Ovary (tissue), 9 donors: Measurements from ENCODE around the gene CARMIL1. TPM values are rescaled to one million over a fixed set of nuclear protein-coding genes. Genes with fewer than 3 reads are reported as not detected.

Source experiments
- DNase-seq, 5 donors: peaks; one replicate each; pipeline ENCODE4 v3.0.0-alpha.2; 2019 to 2020
- H3K27ac ChIP-seq, 2 donors: fragments of 200-600 bp; one replicate each; pipeline versions ENCODE4 v1.5.1 to v1.8.0; 2019 to 2022
- H3K27me3 ChIP-seq: fragments of 200-600 bp; one replicate; pipeline ENCODE4 v1.8.0; 2022
- H3K36me3 ChIP-seq: fragments of 200-600 bp; sonication (generic); one replicate; pipeline ENCODE4 v1.5.1; 2019
- H3K4me1 ChIP-seq: one replicate; pipeline ENCODE4 v1.8.1; 2013; ENCODE audit warnings: mild to moderate bottlenecking, moderate library complexity; ENCODE audit not compliant: insufficient read depth
- H3K4me3 ChIP-seq: fragments of 200-600 bp; sonication (generic); one replicate; pipeline ENCODE4 v1.5.1; 2017
- H3K9me3 ChIP-seq, 2 donors: fragments of 200-600 bp in 1 of 2; sonication (generic) in 1 of 2; one replicate each; pipeline versions ENCODE4 v1.5.1 to v1.8.1; 2013 to 2019; ENCODE audit warnings: mild to moderate bottlenecking in 1 of 2, moderate library complexity in 1 of 2
- EP300 ChIP-seq: sonication (generic); formaldehyde crosslinking; IDR thresholded peaks from one replicate; pipeline ENCODE4 v1.6.1; 2017; ENCODE audit warnings: antibody characterized with exemption
- POLR2A ChIP-seq: fragments of 450-650 bp; IDR thresholded peaks from one replicate; pipeline ENCODE4 v1.6.1; 2017; ENCODE audit warnings: antibody characterized with exemption, mild to moderate bottlenecking, moderate library complexity
- WGBS, 3 donors: extraction: QIAGEN DNeasy Blood & Tissue Kit in 1 of 3; methylation state at CpG; one replicate each; pipeline versions ENCODE4 v1.1.5 to v1.1.7; 2013 to 2017; 5-methylcytosine and 5-hydroxymethylcytosine counted together
- intact Hi-C, 4 donors: fragments of 100-400 bp; cut with DNase I; formaldehyde crosslinking; loops; one replicate each; pipeline versions ENCODE4 v1.11.0 to v1.15.1; 2022 to 2023
- polyA plus RNA-seq, 2 donors: library from polyadenylated mRNA; stranded (reverse); fragments of 200-250 nt in 1 of 2; fragments of 350-450 nt in 1 of 2; fragmentation: Illumina TruSeq in 1 of 2; extraction: RNeasy Lipid Tissue Mini Kit (QIAGEN cat#74804) in 1 of 2; gene quantifications; one replicate each; pipeline ENCODE4 v1.2.3, GENCODE V29; 2013 to 2014
- total RNA-seq, 7 donors: library from RNA; depleted of rRNA in 2 of 7; stranded (reverse); fragments of >200 nt in 2 of 7; fragmentation: NEBNext Ultra II Directional in 3 of 7; extraction: Animal tissue kit (Norgen Biotek cat#: 25700) in 3 of 7; gene quantifications; one replicate each; pipeline versions ENCODE4 v1.1.0 to v1.2.4, GENCODE V29; 2016 to 2023
- TF ChIP-seq, protein P1 (sequence below), 3 donors: fragments of 450-650 bp in 2 of 3; fragments of 200-600 bp in 1 of 3; IDR thresholded peaks; one replicate each; pipeline versions ENCODE4 v1.5.1 to v1.8.0; 2016 to 2022; ENCODE audit warnings: antibody characterized with exemption in 3 of 3, mild to moderate bottlenecking in 1 of 3
- donor health status: DM: no; HTN: no; CAD: no; lungs with moderate emphysema.
- donor health status: DM: no; HTN: no; CAD: no.
- donor health status: Bipolar disorder and iron deficiency.
- donor health status: DM: yes; HTN: yes; CAD: no.
- donor health status: DM: no; HTN: no; CAD: no.
- donor health status: DM: yes; HTN: yes; CAD: no.

CARMIL1 gene
- total and polyA plus RNA-seq, 9 donors, result 6.4 to 25.6 (median 16.8) TPM

- Histone ChIP-seq H3K9me3 (no peaks in the 10 kb centered on the region), H3K27ac (no peak overlapping the region), H3K4me3 (no peak overlapping the region), H3K36me3 (no peaks in the 10 kb centered on the region), H3K4me1 (peaks cover 11% of the 10 kb centered on the region), H3K27me3 (no peaks in the 10 kb centered on the region)
- DNase-seq, result no peak
- TF ChIP-seq, protein P1, sequence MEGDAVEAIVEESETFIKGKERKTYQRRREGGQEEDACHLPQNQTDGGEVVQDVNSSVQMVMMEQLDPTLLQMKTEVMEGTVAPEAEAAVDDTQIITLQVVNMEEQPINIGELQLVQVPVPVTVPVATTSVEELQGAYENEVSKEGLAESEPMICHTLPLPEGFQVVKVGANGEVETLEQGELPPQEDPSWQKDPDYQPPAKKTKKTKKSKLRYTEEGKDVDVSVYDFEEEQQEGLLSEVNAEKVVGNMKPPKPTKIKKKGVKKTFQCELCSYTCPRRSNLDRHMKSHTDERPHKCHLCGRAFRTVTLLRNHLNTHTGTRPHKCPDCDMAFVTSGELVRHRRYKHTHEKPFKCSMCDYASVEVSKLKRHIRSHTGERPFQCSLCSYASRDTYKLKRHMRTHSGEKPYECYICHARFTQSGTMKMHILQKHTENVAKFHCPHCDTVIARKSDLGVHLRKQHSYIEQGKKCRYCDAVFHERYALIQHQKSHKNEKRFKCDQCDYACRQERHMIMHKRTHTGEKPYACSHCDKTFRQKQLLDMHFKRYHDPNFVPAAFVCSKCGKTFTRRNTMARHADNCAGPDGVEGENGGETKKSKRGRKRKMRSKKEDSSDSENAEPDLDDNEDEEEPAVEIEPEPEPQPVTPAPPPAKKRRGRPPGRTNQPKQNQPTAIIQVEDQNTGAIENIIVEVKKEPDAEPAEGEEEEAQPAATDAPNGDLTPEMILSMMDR (IDR thresholded peaks at IDR 0.05), result no peak
- TF ChIP-seq EP300, result no peak
- intact Hi-C loops, result no loop called here
- 95 to 97% (median 95%) methylated on average over 7 of the region's 7 CpGs for WGBS, 3 donors
These were observed 132.3 kb downstream of the CARMIL1 start for GRCh38 chr6:25411316-25411950.

DNA sequence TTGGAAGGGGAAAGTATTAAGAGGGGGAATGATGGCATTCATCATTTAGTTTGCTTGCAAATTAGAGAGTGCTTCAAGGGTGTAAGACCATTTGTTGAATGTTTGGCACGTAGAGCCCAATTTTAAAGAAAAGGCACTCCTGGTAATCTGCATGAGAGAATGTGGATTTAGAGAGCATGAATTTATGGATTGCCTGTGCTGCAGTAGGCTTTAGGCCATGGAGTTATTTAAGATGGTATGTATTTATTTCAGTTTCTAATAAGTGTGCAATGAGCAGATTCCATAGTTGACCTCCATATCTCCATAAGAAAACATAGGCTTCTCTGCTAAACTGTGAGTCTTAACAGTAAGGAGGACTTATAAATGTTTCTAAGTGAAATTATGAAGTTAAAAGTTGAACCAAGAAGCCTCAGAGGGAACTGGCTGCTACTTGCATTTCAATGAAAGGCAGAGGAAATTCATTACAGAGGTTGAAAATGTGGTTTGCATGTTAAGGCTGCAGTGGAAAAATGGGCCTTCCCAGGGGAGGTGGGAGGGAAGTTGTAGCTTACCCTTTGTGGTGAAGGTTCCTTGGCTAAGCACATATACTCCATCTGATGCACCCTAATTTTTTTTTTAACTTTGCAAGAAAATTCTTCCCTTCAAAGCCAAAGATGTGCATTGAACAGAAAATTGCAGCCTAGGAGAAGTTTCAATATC, 134.2 kb downstream of the CARMIL1 start:
- Histone ChIP-seq H3K9me3 (no peaks in the 10 kb centered on the region), H3K4me1 (peaks cover 16% of the 10 kb centered on the region), H3K4me3 (no peak overlapping the region), H3K27me3 (no peaks in the 10 kb centered on the region), H3K36me3 (no peaks in the 10 kb centered on the region), H3K27ac (no peak overlapping the region)
- TF ChIP-seq EP300 (no peak), POLR2A (no peak)
- TF ChIP-seq, protein P1 (IDR thresholded peaks at IDR 0.05), result no peak
- no peak for DNase-seq
- WGBS, 3 donors, result 53 to 61% (median 54%) methylated on average over 1 of the region's 1 CpG
- intact Hi-C loops, result no loop called here

- Histone ChIP-seq H3K9me3 (no peaks in the 10 kb centered on the region), H3K27ac (no peak overlapping the region), H3K4me1 (peaks cover 15% of the 10 kb centered on the region), H3K36me3 (no peaks in the 10 kb centered on the region), H3K4me3 (no peak overlapping the region), H3K27me3 (no peaks in the 10 kb centered on the region)
- WGBS, 3 donors, result 26 to 45% (median 44%) methylated on average over 1 of the region's 1 CpG
- intact Hi-C loops, result no loop called here
- DNase-seq, result no peak
- TF ChIP-seq, protein P1 (IDR thresholded peaks at IDR 0.05), result no peak
- TF ChIP-seq EP300 (no peak), POLR2A (no peak)
These were observed 135.0 kb downstream of the CARMIL1 start for GRCh38 chr6:25414168-25414567.

- H3K27ac ChIP-seq, result no peak overlapping the region
- TF ChIP-seq POLR2A (no peak), EP300 (no peak)
- TF ChIP-seq, protein P1 (IDR thresholded peaks at IDR 0.05), result no peak
- no peak for DNase-seq
- H3K9me3 ChIP-seq, result no peaks in the 10 kb centered on the region
- H3K27me3 ChIP-seq, result no peaks in the 10 kb centered on the region
- no peaks in the 10 kb centered on the region for H3K36me3 ChIP-seq
- no peak overlapping the region for H3K4me3 ChIP-seq
- H3K4me1 ChIP-seq, result peaks cover 15% of the 10 kb centered on the region
- intact Hi-C loops, result no loop called here
These were observed 135.6 kb downstream of the CARMIL1 start for GRCh38 chr6:25414755-25415154.
